Fibroblast of lung (primary cell): ENCODE measurements around the gene FYN.

ENCODE experiments used
- CTCF ChIP-seq, 2 donors: IDR thresholded peaks in 1 of 2; conservative IDR thresholded peaks in 1 of 2; 1 replicate in 1 of 2; 2 replicates in 1 of 2; pipeline ENCODE4 v1.5.1; 2011 to 2012; ENCODE audit warnings: low read length in 2 of 2, control low read depth in 1 of 2, inconsistent platforms in 1 of 2, low read depth in 1 of 2, mild to moderate bottlenecking in 1 of 2
- EZH2 ChIP-seq: IDR thresholded peaks from 2 replicates; pipeline ENCODE4 v1.5.1; 2012; ENCODE audit warnings: low read length, control low read depth, mild to moderate bottlenecking; ENCODE audit errors: missing control alignments

- TF ChIP-seq CTCF (conservative IDR thresholded peaks at IDR 0.05 in 1 of 2, IDR thresholded peaks at IDR 0.05 in 1 of 2; ENCODE audit: low read depth in 1 of 2, low read length in 2 of 2) (no peak), EZH2 (no peak)
These were observed 248.7 kb downstream of the FYN start for GRCh38 chr6:111624401-111625098.
